ENCODE data around the gene GJC1.

GRCh38 chr17:44812263-44812662 is 17.8 kb downstream of the GJC1 start:
- TF ChIP-seq CTCF (IDR thresholded peaks at IDR 0.05; ENCODE audit: poor library complexity, severe bottlenecking) (no peak), EP300 (conservative IDR thresholded peaks at IDR 0.05; ENCODE audit: poor library complexity, severe bottlenecking) (no peak), POLR2AphosphoS5 (IDR thresholded peaks at IDR 0.05) (no peak), EZH2 (IDR thresholded peaks at IDR 0.05; ENCODE audit: borderline replicate concordance, insufficient read depth, low read length, poor library complexity, severe bottlenecking) (no peak), TAF1 (IDR thresholded peaks at IDR 0.05; ENCODE audit: low read depth) (no peak), SMC3 (conservative IDR thresholded peaks at IDR 0.05; ENCODE audit: poor library complexity) (no peak)
